ENCODE results near the gene MEA1.
A peak's percentile ranks its signal among the peaks of the same experiment; 100 is the strongest.

MEA1 gene

GRCh38 chr6:43013843-43014433 is at the start of gene MEA1, which contains the start of gene KLHDC3:
MEA1 (minus strand) TSS chr6:43013946; CDS start chr6:43013813, 133 bp downstream.
KLHDC3 (plus strand) TSS chr6:43014249; CDS start chr6:43017193, 2,944 bp downstream.
- Histone ChIP-seq H3K27me3 (ENCODE audit: low read depth, low read length) (no peaks in the 10 kb centered on the region), H3K4me2 (ENCODE audit: low read length) (peak within 1 kb of the TSS; percentile 97), H3K79me2 (ENCODE audit: low read length) (peaks cover 31% of the 10 kb centered on the region), H3K27ac (ENCODE audit: low read length) (peak within 1 kb of the TSS; percentile 28), H2AFZ (ENCODE audit: low read depth, low read length) (peak within 1 kb of the TSS; percentile 75), H3K36me3 (replicated peaks; ENCODE audit: low read depth, low read length) (peaks cover 43% of the 10 kb centered on the region), H4K20me1 (ENCODE audit: insufficient read depth, low read length) (no peaks in the 10 kb centered on the region), H3K9me3 (ENCODE audit: insufficient read depth, low read length) (no peaks in the 10 kb centered on the region), H3K4me1 (ENCODE audit: low read length) (peaks cover 16% of the 10 kb centered on the region), H3K4me3 (ENCODE audit: low read length) (peak within 1 kb of the TSS; percentile 90), H3K9ac (ENCODE audit: low read length) (peak within 1 kb of the TSS; percentile 87)
- no peak for TF ChIP-seq EZH2phosphoT487 (IDR thresholded peaks at IDR 0.05; ENCODE audit: low read depth)
- TF ChIP-seq CTCF (IDR thresholded peaks at IDR 0.05; ENCODE audit: low read depth, low read length) = no peak

GRCh38 chr6:43062818-43063217 is 49.1 kb upstream of the MEA1 start:
- H3K9me3 ChIP-seq (ENCODE audit: insufficient read depth, low read length) = no peaks in the 10 kb centered on the region
- H3K36me3 ChIP-seq (replicated peaks; ENCODE audit: low read depth, low read length) = peaks cover 2% of the 10 kb centered on the region
- H3K27me3 ChIP-seq (ENCODE audit: low read depth, low read length) = no peaks in the 10 kb centered on the region
- H3K27ac ChIP-seq (ENCODE audit: low read length) = no peak overlapping the region
- H3K79me2 ChIP-seq (ENCODE audit: low read length) = peaks cover 14% of the 10 kb centered on the region
- no peak for TF ChIP-seq EZH2phosphoT487 (IDR thresholded peaks at IDR 0.05; ENCODE audit: low read depth)
- TF ChIP-seq CTCF (IDR thresholded peaks at IDR 0.05; ENCODE audit: low read depth, low read length) = no peak
- no peak overlapping the region for H3K4me3 ChIP-seq (ENCODE audit: low read length)
- H2AFZ ChIP-seq (ENCODE audit: low read depth, low read length) = no peak overlapping the region
- H3K9ac ChIP-seq (ENCODE audit: low read length) = no peak overlapping the region
- peaks cover 12% of the 10 kb centered on the region for H3K4me1 ChIP-seq (ENCODE audit: low read length)
- H3K4me2 ChIP-seq (ENCODE audit: low read length) = no peak overlapping the region
- no peaks in the 10 kb centered on the region for H4K20me1 ChIP-seq (ENCODE audit: insufficient read depth, low read length)

GRCh38 chr6:43061861-43062260 is 48.1 kb upstream of the MEA1 start:
- Histone ChIP-seq H3K9ac (ENCODE audit: low read length) (no peak overlapping the region), H3K79me2 (ENCODE audit: low read length) (peaks cover 18% of the 10 kb centered on the region), H2AFZ (ENCODE audit: low read depth, low read length) (no peak overlapping the region), H3K4me3 (ENCODE audit: low read length) (no peak overlapping the region), H3K36me3 (replicated peaks; ENCODE audit: low read depth, low read length) (peaks cover 6% of the 10 kb centered on the region), H3K4me2 (ENCODE audit: low read length) (no peak overlapping the region), H3K27ac (ENCODE audit: low read length) (no peak overlapping the region), H3K9me3 (ENCODE audit: insufficient read depth, low read length) (no peaks in the 10 kb centered on the region), H3K27me3 (ENCODE audit: low read depth, low read length) (no peaks in the 10 kb centered on the region), H3K4me1 (ENCODE audit: low read length) (peaks cover 13% of the 10 kb centered on the region), H4K20me1 (ENCODE audit: insufficient read depth, low read length) (no peaks in the 10 kb centered on the region)
- TF ChIP-seq CTCF (IDR thresholded peaks at IDR 0.05; ENCODE audit: low read depth, low read length) = no peak
- TF ChIP-seq EZH2phosphoT487 (IDR thresholded peaks at IDR 0.05; ENCODE audit: low read depth) = no peak

GRCh38 chr6:43060755-43061633 is 47.2 kb upstream of the MEA1 start:
- H3K9me3 ChIP-seq (ENCODE audit: insufficient read depth, low read length) = no peaks in the 10 kb centered on the region
- no peak overlapping the region for H3K27ac ChIP-seq (ENCODE audit: low read length)
- H3K4me1 ChIP-seq (ENCODE audit: low read length) = peaks cover 13% of the 10 kb centered on the region
- 0 out of 2 replicates have a peak overlapping the region, but pooled peaks have one; percentile 76 for H3K4me3 ChIP-seq (ENCODE audit: low read length)
- no peaks in the 10 kb centered on the region for H3K27me3 ChIP-seq (ENCODE audit: low read depth, low read length)
- peak overlapping the region; percentile 83 for H3K4me2 ChIP-seq (ENCODE audit: low read length)
- H3K36me3 ChIP-seq (replicated peaks; ENCODE audit: low read depth, low read length) = peaks cover 8% of the 10 kb centered on the region
- TF ChIP-seq CTCF (IDR thresholded peaks at IDR 0.05; ENCODE audit: low read depth, low read length) (no peak), EZH2phosphoT487 (IDR thresholded peaks at IDR 0.05; ENCODE audit: low read depth) (no peak)
- H2AFZ ChIP-seq (ENCODE audit: low read depth, low read length) = no peak overlapping the region
- peaks cover 18% of the 10 kb centered on the region for H3K79me2 ChIP-seq (ENCODE audit: low read length)
- no peaks in the 10 kb centered on the region for H4K20me1 ChIP-seq (ENCODE audit: insufficient read depth, low read length)
- H3K9ac ChIP-seq (ENCODE audit: low read length) = no peak overlapping the region
